ENCODE data around the gene GRIK3.
"Not testable (repeated sequence)": the region's sequence is repeated elsewhere in the genome, so short reads cannot be mapped to it uniquely, and the experiment has no call there.

GRIK3 gene

GRCh38 chr1:36900128-36900527 lies 134.2 kb downstream of the GRIK3 start:
- DNase-seq = no peak

- not testable (repeated sequence) for DNase-seq
These were observed 136.5 kb downstream of the GRIK3 start for GRCh38 chr1:36897813-36898212.

GRCh38 chr1:36894824-36895223 lies 139.5 kb downstream of the GRIK3 start:
- DNase-seq = no peak

GRCh38 chr1:36890776-36891175 lies 143.5 kb downstream of the GRIK3 start:
- no peak for DNase-seq

GRCh38 chr1:36889478-36890226 lies 144.7 kb downstream of the GRIK3 start:
- no peak for DNase-seq

- no peak for DNase-seq
These were observed 145.4 kb downstream of the GRIK3 start for GRCh38 chr1:36888811-36889477.

GRCh38 chr1:36885540-36886357 lies 148.6 kb downstream of the GRIK3 start:
- DNase-seq = no peak

- no peak for DNase-seq
These were observed 149.5 kb downstream of the GRIK3 start for GRCh38 chr1:36884801-36885200.

GRCh38 chr1:36884029-36884701 lies 150.2 kb downstream of the GRIK3 start:
- DNase-seq = no peak

GRCh38 chr1:36883315-36883949 lies 150.9 kb downstream of the GRIK3 start:
- DNase-seq = no peak

- no peak for DNase-seq
These were observed 151.6 kb downstream of the GRIK3 start for GRCh38 chr1:36882536-36883285.

- DNase-seq = no peak
These were observed 152.8 kb downstream of the GRIK3 start for GRCh38 chr1:36881541-36881940.

GRCh38 chr1:36881068-36881405 lies 153.3 kb downstream of the GRIK3 start:
- DNase-seq = no peak

- no peak for DNase-seq
These were observed 153.9 kb downstream of the GRIK3 start for GRCh38 chr1:36880155-36881067.

GRCh38 chr1:36879613-36880012 lies 154.7 kb downstream of the GRIK3 start:
- no peak for DNase-seq

GRCh38 chr1:36876990-36877389 lies 157.3 kb downstream of the GRIK3 start:
- DNase-seq = no peak

GRCh38 chr1:36874271-36875060 lies 159.8 kb downstream of the GRIK3 start:
- DNase-seq = no peak

GRCh38 chr1:36872858-36873257 lies 161.5 kb downstream of the GRIK3 start:
- no peak for DNase-seq

GRCh38 chr1:36872126-36872754 lies 162.1 kb downstream of the GRIK3 start:
- no peak for DNase-seq

Measured in NCI-H446 treated with DMSO at 0.1 percent for 48 hours (cell line).